Measurements from ENCODE around the gene PPIP5K1. TPM values are rescaled to one million over a fixed set of nuclear protein-coding genes. Genes with fewer than 3 reads are reported as not detected.

The PPIP5K1 gene
- total RNA-seq, 3 donors from 2014 or later: 65.2 to 126 (median 87.7) TPM

DNA sequence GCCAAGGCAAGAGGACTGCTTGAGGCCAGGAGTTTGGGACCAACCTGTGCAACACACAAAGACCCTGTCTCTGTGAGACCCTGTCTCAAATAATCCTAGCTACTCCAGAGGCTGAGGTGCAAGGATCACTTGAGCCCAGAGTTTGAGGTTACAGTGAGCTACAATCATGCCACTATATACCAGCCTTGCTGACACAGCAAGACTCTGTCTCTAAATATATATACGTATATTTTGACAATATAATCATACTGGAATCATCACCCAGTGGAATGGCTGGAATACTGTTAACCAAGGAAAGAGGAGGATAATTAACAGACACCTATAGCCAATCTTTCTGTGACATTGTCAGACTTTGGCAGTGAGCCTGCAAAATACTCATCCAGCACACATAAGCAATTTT is 81.6 kb downstream of the PPIP5K1 start:
- Histone ChIP-seq H3K4me3 (no peak overlapping the region), H3K4me1 (ENCODE audit: low read depth) (peaks cover 10% of the 10 kb centered on the region), H3K36me3 (ENCODE audit: low read depth) (no peaks in the 10 kb centered on the region), H3K9me3 (no peaks in the 10 kb centered on the region)
- DNase-seq: no peak
- intact Hi-C loops (cut with DNase I, micrococcal nuclease): no loop called here
- TF ChIP-seq, protein P1, sequence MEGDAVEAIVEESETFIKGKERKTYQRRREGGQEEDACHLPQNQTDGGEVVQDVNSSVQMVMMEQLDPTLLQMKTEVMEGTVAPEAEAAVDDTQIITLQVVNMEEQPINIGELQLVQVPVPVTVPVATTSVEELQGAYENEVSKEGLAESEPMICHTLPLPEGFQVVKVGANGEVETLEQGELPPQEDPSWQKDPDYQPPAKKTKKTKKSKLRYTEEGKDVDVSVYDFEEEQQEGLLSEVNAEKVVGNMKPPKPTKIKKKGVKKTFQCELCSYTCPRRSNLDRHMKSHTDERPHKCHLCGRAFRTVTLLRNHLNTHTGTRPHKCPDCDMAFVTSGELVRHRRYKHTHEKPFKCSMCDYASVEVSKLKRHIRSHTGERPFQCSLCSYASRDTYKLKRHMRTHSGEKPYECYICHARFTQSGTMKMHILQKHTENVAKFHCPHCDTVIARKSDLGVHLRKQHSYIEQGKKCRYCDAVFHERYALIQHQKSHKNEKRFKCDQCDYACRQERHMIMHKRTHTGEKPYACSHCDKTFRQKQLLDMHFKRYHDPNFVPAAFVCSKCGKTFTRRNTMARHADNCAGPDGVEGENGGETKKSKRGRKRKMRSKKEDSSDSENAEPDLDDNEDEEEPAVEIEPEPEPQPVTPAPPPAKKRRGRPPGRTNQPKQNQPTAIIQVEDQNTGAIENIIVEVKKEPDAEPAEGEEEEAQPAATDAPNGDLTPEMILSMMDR (IDR thresholded peaks at IDR 0.05): no peak
- ATAC-seq: no peak

DNA sequence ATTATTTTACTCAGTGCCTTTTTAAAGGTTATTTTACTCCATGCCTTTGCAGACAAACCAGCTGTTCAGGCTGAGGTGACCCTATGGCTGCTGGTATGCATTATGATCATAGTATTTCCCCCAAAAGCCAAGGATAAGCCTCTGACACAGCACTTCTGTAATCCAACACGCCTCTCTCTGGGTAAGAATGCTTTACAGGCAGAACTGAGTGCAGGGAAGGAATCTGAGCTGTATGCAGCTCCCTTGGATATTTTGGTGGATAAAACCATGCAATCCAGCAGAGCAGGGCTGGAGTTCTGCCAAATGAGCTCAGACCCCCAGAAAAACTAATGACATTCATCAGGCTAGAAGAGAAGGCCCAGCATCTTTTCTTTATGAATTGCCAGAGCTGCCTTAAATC is 84.3 kb downstream of the PPIP5K1 start:
- TF ChIP-seq, protein P1 (IDR thresholded peaks at IDR 0.05): no peak
- ATAC-seq: no peak
- Histone ChIP-seq H3K36me3 (ENCODE audit: low read depth) (no peaks in the 10 kb centered on the region), H3K4me1 (ENCODE audit: low read depth) (peaks cover 3% of the 10 kb centered on the region), H3K4me3 (no peak overlapping the region), H3K9me3 (no peaks in the 10 kb centered on the region)
- intact Hi-C loops (cut with DNase I, micrococcal nuclease): no loop called here
- no peak for DNase-seq

DNA sequence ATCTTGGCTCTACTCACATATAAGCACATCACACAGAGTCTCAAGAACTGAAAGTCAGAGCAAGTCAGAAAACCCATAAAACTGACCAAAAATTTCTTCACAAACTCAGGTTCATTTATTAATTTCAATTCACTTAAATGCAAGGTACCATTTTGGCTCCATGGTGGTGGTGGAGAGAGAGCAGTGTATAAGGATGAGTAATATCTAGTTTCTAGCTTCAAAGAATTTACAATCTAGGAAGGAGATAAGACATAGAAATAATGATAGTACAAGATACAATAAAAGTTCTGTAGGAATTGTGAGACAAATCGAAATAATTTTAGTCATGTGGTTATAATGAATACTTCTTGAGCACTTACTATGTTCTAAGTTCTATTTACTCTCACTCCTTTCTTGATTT is 90.4 kb downstream of the PPIP5K1 start:
- ATAC-seq: no peak
- H3K4me1 ChIP-seq (ENCODE audit: low read depth): no peaks in the 10 kb centered on the region
- H3K9me3 ChIP-seq: no peaks in the 10 kb centered on the region
- DNase-seq: no peak
- H3K4me3 ChIP-seq: no peak overlapping the region
- no peaks in the 10 kb centered on the region for H3K36me3 ChIP-seq (ENCODE audit: low read depth)
- intact Hi-C loops (cut with DNase I, micrococcal nuclease): no loop called here
- TF ChIP-seq, protein P1 (IDR thresholded peaks at IDR 0.05): no peak

DNA sequence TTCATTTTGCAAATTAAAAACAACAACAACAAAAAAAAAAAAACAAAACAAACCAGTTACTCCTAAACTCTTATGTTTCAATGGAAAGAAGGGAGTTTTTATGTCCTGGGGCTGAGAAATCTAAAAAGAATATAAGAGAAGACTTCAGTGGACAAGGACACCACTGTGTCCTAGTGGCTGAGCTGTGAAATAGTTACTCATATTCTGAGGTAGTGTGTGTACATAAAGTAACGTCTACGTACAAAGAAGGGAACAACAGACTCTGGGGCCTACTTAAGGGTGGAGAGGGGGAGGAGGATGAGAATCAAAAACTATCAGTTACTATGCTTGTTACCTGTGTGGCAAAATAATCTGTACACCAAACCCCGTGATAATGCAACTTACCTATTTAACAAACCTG is 91.0 kb downstream of the PPIP5K1 start:
- no peak overlapping the region for H3K4me3 ChIP-seq
- ATAC-seq (no peak), DNase-seq (no peak)
- TF ChIP-seq, protein P1 (IDR thresholded peaks at IDR 0.05): no peak
- H3K36me3 ChIP-seq (ENCODE audit: low read depth): no peaks in the 10 kb centered on the region
- no peaks in the 10 kb centered on the region for H3K9me3 ChIP-seq
- intact Hi-C loops (cut with DNase I, micrococcal nuclease): no loop called here
- no peaks in the 10 kb centered on the region for H3K4me1 ChIP-seq (ENCODE audit: low read depth)

DNA sequence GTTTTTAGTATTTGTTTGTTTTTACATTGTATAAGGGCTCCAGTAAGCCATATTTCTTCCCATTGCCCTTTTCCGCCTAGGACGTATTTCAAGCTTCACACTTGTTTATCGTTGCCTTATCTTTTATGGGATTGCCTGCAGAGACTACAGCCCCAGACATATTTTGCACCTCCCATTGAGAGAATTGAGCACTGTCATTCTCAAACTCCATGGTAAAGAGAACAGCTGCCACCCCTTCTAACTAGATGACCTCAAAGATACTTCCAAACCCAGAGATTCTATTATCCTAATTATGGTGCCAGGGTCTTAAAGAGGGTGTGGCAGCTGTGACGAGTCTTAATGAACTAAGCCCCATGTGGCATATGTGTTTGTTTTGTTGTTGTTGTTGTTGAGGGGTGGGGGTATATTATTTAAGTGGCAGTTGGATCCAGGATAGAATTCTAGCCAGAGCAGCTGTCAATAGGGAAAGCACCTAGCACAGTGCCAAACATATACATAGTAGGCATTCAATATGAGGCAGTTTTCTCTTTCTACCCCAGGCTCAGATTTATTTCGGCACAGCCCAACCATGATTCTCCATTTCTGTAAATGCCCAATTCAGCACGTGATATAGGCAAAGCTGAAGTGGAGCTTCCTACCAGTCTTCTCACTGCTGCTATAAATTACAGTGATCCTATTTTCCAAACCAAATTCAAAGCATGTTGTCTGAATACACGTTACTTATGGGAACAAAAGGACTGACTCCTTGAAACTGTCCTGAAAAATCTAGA is 96.1 kb downstream of the PPIP5K1 start:
- Histone ChIP-seq H3K9me3 (no peaks in the 10 kb centered on the region), H3K36me3 (ENCODE audit: low read depth) (no peaks in the 10 kb centered on the region), H3K4me1 (ENCODE audit: low read depth) (peaks cover 10% of the 10 kb centered on the region), H3K4me3 (no peak overlapping the region)
- intact Hi-C loops (cut with DNase I, micrococcal nuclease): no loop called here
- DNase-seq: no peak
- TF ChIP-seq, protein P1 (IDR thresholded peaks at IDR 0.05): no peak
- peak; percentile 48 for ATAC-seq
